NCI-H1092 treated with DMSO at 0.1 percent for 48 hours (cell line): Measurements from ENCODE around the gene USP34.
"Not testable (repeated sequence)": the region's sequence is repeated elsewhere in the genome, so short reads cannot be mapped to it uniquely, and the experiment has no call there.

Experiments
- DNase-seq: peaks from one replicate; lab custom pipeline; 2025; lab: John Stamatoyannopoulos, UW

The USP34 gene

GRCh38 chr2:61460163-61460562, 10.7 kb downstream of the USP34 start:
- no peak for DNase-seq

GRCh38 chr2:61456746-61457420, 14.0 kb downstream of the USP34 start:
- no peak for DNase-seq

DNA sequence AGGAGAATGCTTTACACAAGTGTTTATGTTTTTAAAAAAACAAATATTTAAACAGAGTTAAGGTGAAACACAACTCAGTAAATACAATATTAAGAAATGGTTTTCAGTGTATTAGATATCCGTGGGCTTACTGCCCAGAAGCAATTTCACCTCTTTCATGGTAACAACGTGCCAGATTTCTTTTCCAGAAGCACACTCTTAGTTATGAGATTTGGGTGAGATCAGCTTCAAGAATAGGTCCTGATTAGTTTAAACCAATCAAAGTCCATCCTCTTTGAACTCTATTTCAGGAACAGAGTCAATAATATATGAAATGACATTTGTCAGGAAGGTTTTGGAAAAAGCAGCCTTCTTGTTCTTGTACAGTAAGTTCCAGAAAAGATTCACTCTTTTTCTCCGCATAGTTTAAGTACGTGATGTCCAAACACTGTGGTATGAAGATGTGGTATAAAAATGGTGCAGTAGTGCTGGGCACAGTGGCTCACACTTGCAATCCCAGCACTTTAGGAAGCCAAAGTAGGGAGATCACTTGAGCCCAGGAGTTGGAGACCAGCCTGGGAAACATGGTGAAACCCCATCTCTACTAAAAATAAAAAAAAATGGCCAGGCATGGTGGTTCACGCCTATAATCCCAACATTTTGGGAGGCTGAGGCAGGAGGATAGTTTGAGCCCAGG, 14.7 kb downstream of the USP34 start:
- DNase-seq = no peak

DNA sequence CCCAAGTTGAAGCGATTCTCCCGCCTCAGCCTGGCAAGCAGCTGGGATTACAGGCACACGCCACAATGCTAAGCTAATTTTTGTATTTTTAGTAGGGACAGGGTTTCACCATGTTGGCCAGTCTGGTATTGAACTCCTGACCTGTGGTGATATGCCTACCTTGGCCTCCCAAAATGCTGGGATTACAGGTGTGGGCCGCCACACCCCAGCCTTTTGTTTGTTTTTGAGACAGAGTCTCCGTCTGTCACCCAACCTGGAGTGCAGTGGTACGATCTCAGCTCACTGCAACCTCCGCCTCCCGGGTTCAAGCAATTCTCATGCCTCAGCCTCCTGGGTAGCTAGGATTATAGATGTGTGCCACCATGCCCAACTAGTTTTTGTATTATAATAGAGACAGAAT, 15.9 kb downstream of the USP34 start:
- not testable (repeated sequence) for DNase-seq

DNA sequence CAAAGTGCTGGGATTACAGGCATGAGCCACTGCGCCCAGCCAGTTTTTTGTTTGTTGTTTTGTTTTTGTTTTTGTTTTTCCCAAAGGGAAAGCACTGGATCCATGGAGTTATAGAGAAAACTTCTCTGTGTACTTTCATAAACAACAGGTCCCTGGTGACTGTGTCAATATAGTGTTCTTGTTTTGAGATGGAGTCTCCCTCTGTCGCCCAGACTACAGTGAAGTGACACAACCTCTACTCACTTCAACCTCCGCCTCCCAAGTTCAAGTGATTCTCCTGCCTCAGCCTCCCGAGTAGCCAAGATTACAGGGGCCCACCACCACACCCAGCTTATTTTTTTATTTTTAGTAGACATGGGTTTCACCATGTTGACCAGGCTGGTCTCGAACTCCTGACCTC, 16.5 kb downstream of the USP34 start:
- no peak for DNase-seq

- no peak for DNase-seq
These were observed 18.5 kb downstream of the USP34 start for GRCh38 chr2:61452392-61452791.

DNA sequence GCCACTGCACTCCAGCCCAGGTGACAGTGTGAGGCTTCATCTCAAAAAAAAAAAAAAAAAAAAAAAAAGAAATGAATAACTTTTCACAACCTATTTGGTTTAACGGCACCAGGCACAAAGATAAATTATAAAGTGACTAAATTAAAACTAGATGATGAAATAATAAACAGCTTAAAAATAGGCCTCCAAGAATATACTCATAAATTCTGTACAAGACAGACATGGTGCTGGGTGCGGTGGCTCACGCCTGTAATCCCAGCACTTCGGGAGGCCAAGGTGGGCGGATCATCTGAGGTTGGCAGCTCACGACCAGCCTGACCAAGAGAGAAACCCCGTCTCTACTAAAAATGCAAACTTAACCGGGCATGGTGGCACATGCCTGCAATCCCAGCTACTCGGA, 19.7 kb downstream of the USP34 start:
- DNase-seq = no peak

GRCh38 chr2:61450144-61450543, 20.7 kb downstream of the USP34 start:
- DNase-seq = no peak

- no peak for DNase-seq
These were observed 22.7 kb downstream of the USP34 start for GRCh38 chr2:61448229-61448628.

DNA sequence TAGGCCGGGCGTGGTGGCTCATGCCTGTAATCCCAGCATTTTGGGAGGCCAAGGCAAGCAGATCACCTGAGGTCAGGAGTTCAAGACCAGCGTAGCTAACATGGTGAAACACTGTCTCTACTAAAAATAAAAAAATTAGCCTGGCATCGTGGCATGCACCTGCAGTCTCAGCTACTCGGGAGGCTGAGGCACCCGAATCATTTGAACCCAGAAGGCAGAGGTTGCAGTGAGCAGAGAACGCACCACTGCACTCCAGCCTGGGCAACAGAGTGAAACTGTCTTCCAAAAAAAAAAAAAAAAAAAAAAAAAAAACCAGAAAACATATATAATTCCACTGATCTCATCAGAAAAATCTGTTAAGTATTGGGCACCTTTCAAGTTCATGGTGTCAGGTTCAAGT, 23.9 kb downstream of the USP34 start:
- not testable (repeated sequence) for DNase-seq

GRCh38 chr2:61443342-61444041, 27.4 kb downstream of the USP34 start:
- DNase-seq = no peak

DNA sequence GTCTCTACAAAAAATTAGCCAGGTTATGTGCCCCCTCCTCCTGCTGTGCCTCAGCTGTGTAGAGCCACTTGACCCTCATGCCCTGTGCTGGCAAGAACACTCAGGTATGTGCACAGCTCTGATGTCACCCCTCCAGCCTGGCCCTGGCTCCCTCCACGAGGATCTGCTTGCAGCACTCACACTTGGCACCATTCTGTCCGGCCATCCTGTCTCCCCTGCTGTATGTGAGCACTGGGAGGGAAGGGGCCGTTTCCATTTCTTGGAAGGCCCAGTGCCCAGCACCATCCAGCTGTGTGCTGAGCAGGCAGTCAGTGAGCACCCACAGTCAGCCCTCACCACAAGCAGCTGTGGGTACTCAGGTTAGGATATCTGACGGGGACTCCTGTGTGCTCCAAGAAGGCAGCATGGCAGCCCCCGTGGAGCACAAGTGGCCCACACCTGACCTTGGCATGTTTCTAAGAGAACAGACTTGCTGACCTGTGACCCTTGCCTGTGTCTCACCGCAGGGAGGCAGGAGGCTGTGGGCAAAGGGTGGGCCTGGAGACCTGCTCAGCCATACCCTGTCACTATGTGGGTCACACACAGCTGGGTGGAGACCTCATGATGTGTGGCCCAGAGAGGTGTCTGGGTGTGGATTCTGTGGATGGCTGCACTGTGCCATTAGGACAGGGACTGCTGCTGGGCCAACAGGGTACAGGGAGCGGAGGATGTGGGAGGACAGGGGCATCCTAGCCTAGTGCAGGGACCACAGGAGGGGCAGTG, 31.5 kb downstream of the USP34 start:
- no peak for DNase-seq

- DNase-seq = no peak
These were observed 32.2 kb downstream of the USP34 start for GRCh38 chr2:61438670-61439069.

DNA sequence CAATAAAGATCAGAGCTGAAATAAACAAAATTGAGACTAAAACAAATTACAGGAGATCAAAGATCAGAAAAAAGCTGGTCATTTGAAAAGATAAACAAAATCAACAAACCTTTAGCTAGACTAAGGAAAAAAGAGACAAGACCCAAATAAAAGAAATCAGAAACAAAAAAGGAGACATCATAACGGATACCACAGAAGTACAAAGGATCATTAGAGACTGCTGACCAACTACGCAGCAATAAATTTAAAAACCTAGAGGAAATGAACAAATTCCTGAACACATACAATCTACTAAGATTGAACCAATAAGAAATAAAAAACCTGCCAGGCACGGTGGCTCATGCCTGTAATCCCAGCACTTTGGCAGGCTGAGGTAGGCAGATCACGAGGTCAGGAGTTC, 33.7 kb downstream of the USP34 start:
- no peak for DNase-seq

GRCh38 chr2:61436092-61436491, 34.8 kb downstream of the USP34 start:
- no peak for DNase-seq

DNA sequence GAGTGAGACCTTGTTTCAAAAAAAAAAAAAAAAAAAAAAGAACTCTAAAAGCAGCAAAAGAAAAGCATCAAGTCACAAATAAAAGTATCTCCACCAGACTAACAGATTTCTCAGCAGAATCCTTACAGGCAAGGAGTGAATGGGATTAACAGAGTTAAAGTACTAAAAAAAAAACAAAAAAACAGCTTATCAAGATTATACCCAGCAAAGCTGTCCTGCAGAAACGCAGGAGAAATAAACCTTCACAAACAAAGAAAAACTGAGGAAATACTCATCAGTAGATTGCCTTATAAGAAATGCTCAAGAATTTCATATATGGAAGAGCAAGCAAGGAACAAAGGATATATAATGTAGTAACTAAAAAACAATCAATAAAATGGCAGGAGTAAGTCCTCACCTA, 35.6 kb downstream of the USP34 start:
- no peak for DNase-seq

DNA sequence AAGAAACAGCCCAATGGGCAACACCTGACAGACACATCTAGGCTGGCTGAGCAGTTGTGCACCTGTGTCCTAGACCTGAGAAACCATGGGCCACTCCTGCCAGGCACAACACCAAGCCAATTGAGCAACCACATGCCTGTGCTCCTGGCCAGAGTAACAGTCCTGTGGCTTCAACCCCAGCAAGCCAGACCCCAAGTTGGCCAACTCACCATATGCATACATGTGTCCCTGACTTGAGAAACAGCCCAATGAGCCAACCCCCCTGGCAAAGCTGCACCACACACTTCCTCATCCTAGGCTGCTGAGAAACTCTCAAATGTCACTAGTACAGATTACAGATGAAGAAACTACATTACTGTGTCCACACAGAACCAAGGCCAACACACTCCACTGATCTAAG, 36.6 kb downstream of the USP34 start:
- DNase-seq = no peak

DNA sequence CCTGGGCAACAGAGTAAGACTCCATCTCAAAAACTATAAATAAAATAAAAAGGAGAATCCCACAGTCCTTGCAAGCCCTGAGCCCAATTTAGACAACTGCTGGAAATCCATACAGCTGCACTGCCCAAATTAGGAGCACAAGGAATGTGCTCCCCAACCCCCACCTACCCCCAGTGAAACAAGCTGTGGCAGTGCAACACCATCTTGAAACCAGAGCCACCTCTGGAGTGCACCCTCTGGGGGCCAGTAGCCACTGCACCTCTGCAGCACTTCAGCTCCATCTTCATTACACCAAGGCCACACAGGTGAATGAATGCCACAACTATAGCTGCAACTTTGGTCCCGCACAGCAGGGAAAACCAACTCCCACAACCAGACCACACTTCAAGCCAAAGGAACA, 37.3 kb downstream of the USP34 start:
- no peak for DNase-seq

GRCh38 chr2:61432990-61433389, 37.9 kb downstream of the USP34 start:
- no peak for DNase-seq

DNA sequence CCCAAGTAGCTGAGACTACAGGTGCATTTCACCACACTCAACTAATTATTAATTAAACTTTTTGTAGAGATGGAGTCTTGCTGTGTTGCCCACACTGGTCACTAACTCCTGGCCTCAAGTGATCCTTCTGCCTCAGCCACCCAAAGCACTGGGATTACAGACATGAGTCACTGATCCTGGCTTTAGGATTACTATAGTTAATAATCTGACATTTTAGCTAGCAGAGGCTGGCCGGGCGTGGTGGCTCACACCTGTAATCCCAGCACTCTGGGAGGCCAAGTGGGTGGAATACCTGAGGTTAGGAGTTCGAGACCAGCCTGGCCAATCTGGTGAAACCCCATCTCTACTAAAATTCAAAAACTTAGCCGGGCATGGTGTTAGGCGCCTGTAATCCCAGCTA, 39.5 kb downstream of the USP34 start:
- no peak for DNase-seq

GRCh38 chr2:61426267-61426897, 44.5 kb downstream of the USP34 start:
- DNase-seq = no peak

DNA sequence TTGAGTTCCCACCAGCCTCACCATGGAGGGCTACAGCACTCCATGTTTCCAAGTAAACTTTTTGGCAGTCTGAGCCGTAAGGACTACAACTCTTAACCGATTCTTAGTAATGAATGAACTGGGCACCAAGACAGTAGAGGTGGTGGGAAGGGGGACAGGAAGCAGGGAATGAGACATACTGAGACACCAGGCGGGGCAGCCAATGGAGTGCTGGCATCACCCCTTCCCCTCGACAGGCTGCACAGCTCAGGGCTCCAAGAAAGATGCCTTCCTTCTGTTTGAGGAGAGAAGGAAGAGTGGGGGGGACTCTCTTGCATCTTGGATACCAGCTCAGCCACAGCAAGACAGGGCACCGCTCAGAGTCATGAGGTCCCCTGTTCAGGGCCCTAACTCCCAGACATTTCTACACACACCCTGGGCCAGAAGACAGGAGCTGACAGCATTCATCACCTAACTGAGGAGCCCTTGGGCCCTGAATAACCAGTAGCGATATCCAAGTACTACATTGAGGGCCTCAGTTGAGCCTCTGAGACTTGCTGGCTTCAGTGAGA, 45.2 kb downstream of the USP34 start:
- DNase-seq = no peak
